PC-9 (cell line): Measurements from ENCODE around the gene SPTSSA.

Experiments
- CTCF ChIP-seq: fragments of 200-600 bp; sonication (generic); conservative IDR thresholded peaks from 2 replicates; pipeline ENCODE4 v1.6.1; 2017; ENCODE audit warnings: mixed run types, antibody characterized with exemption, mild to moderate bottlenecking, moderate library complexity
- EZH2 ChIP-seq: fragments of 200-600 bp; sonication (generic); IDR thresholded peaks from 2 replicates; pipeline ENCODE4 v1.8.0; 2017; ENCODE audit warnings: antibody characterized with exemption, low read depth

GRCh38 chr14:34489324-34489723 lies 27.3 kb upstream of the SPTSSA start:
- no peak for TF ChIP-seq CTCF
- no peak for TF ChIP-seq EZH2
